WTC11 (cell line): ENCODE measurements around the gene ELMO3. TPM values are rescaled to one million over a fixed set of nuclear protein-coding genes. Genes with fewer than 3 reads are reported as not detected.
A peak's percentile ranks its signal among the peaks of the same experiment; 100 is the strongest.

Experiments
- ATAC-seq: fragments of 200-7000 bp; cut with Tn5 transposase; 2 replicates; pipeline ENCODE4 v1.10.0; 2021; ENCODE audit warnings: mild to moderate bottlenecking, moderate library complexity
- CTCF ChIA-PET: fragments of 300-600 bp; sonication (Branson Sonifier 250); formaldehyde crosslinking; loops from one replicate; lab custom pipeline; 2021; ENCODE audit warnings: antibody characterized with exemption; lab: Charles Lee
- POLR2A ChIA-PET: fragments of 350-600 bp; sonication (Branson Sonifier 250); formaldehyde crosslinking; loops from one replicate; lab custom pipeline; 2021; ENCODE audit warnings: antibody characterized with exemption; lab: Charles Lee
- DNase-seq: peaks from one replicate; pipeline ENCODE4 v3.0.0; 2021; ENCODE audit warnings: low spot score
- H3K27ac Mint-ChIP-seq: 2 replicates; pipeline ENCODE4 v1.8.0; 2021; ENCODE audit warnings: mixed read lengths
- H3K27me3 Mint-ChIP-seq: 2 replicates; pipeline ENCODE4 v1.8.0; 2021; ENCODE audit warnings: low read depth, mild to moderate bottlenecking, moderate library complexity, mixed read lengths
- H3K36me3 Mint-ChIP-seq: 2 replicates; pipeline ENCODE4 v1.8.0; 2021; ENCODE audit warnings: mixed read lengths
- H3K4me1 Mint-ChIP-seq: 2 replicates; pipeline ENCODE4 v1.8.0; 2022; ENCODE audit warnings: mixed read lengths
- H3K4me3 Mint-ChIP-seq: 2 replicates; pipeline ENCODE4 v1.8.0; 2021; ENCODE audit warnings: mild to moderate bottlenecking, moderate library complexity, mixed read lengths
- H3K9me3 Mint-ChIP-seq: 2 replicates; pipeline ENCODE4 v1.8.0; 2021; ENCODE audit warnings: mixed read lengths
- CBFB ChIP-seq: sonication (generic); formaldehyde crosslinking; IDR thresholded peaks from 2 replicates; pipeline ENCODE4 v1.8.1; 2022; ENCODE audit warnings: mild to moderate bottlenecking, low read depth, missing genetic modification reagents
- CREM ChIP-seq: sonication (generic); formaldehyde crosslinking; IDR thresholded peaks from 2 replicates; pipeline ENCODE4 v1.8.1; 2022; ENCODE audit warnings: mild to moderate bottlenecking, missing genetic modification reagents, moderate library complexity
- EMX1 ChIP-seq: fragments of 250-450 bp; sonication (Bioruptor Pico); IDR thresholded peaks from 2 replicates; pipeline ENCODE4 v1.8.0; 2021; ENCODE audit warnings: mild to moderate bottlenecking
- ESRRA ChIP-seq: sonication (generic); formaldehyde crosslinking; IDR thresholded peaks from 2 replicates; pipeline ENCODE4 v1.8.1; 2022; ENCODE audit warnings: mild to moderate bottlenecking, missing genetic modification reagents, borderline replicate concordance
- FOXP1 ChIP-seq: sonication (generic); formaldehyde crosslinking; IDR thresholded peaks from 2 replicates; pipeline ENCODE4 v1.8.0; 2022; ENCODE audit warnings: missing genetic modification reagents, mild to moderate bottlenecking, moderate library complexity, borderline replicate concordance
- FOXP4 ChIP-seq: sonication (generic); formaldehyde crosslinking; IDR thresholded peaks from 2 replicates; pipeline ENCODE4 v1.8.0; 2022; ENCODE audit warnings: mild to moderate bottlenecking, missing genetic modification reagents
- GRHL2 ChIP-seq: fragments of 250-450 bp; sonication (Bioruptor Pico); IDR thresholded peaks from 2 replicates; pipeline ENCODE4 v1.8.0; 2022; ENCODE audit warnings: mild to moderate bottlenecking, moderate library complexity; ENCODE audit not compliant: insufficient replicate concordance, severe bottlenecking
- OVOL2 ChIP-seq: fragments of 250-450 bp; sonication (Bioruptor Pico); IDR thresholded peaks from 2 replicates; pipeline ENCODE4 v1.9.0; 2021; ENCODE audit warnings: mild to moderate bottlenecking, borderline replicate concordance
- SMAD3 ChIP-seq: sonication (generic); formaldehyde crosslinking; IDR thresholded peaks from 2 replicates; pipeline ENCODE4 v1.8.0; 2022; ENCODE audit warnings: missing genetic modification reagents, mild to moderate bottlenecking, borderline replicate concordance
- SP1 ChIP-seq: sonication (generic); formaldehyde crosslinking; conservative IDR thresholded peaks from 2 replicates; pipeline ENCODE4 v1.8.1; 2022; ENCODE audit warnings: missing genetic modification reagents
- TCF7 ChIP-seq: sonication (generic); formaldehyde crosslinking; IDR thresholded peaks from 2 replicates; pipeline ENCODE4 v1.8.0; 2022; ENCODE audit warnings: mild to moderate bottlenecking, low read depth, missing genetic modification reagents, moderate library complexity
- ZNF138 ChIP-seq: sonication (generic); formaldehyde crosslinking; conservative IDR thresholded peaks from 2 replicates; pipeline ENCODE4 v1.8.1; 2022; ENCODE audit warnings: mild to moderate bottlenecking, moderate library complexity, missing genetic modification reagents
- ZNF219 ChIP-seq: sonication (generic); formaldehyde crosslinking; IDR thresholded peaks from 2 replicates; pipeline ENCODE4 v1.8.0; 2023; ENCODE audit warnings: missing genetic modification reagents, mild to moderate bottlenecking, borderline replicate concordance
- ZNF671 ChIP-seq: fragments of 250-450 bp; sonication (Bioruptor Pico); IDR thresholded peaks from 2 replicates; pipeline ENCODE4 v1.8.0; 2021; ENCODE audit warnings: mild to moderate bottlenecking
- total RNA-seq: library from RNA; stranded (reverse); gene quantifications from 3 replicates; pipeline ENCODE4 v1.2.3, GENCODE V29; 2021
- TF ChIP-seq, protein P1 (sequence below): sonication (generic); formaldehyde crosslinking; IDR thresholded peaks from 2 replicates; pipeline ENCODE4 v1.8.0; 2023; ENCODE audit warnings: missing genetic modification reagents, mild to moderate bottlenecking, borderline replicate concordance
- TF ChIP-seq, protein P2 (sequence below): sonication (generic); formaldehyde crosslinking; IDR thresholded peaks from 2 replicates; pipeline ENCODE4 v1.8.0; 2022; ENCODE audit warnings: missing genetic modification reagents
- TF ChIP-seq, protein P3 (sequence below): sonication (generic); formaldehyde crosslinking; IDR thresholded peaks from 2 replicates; pipeline ENCODE4 v1.8.1; 2022; ENCODE audit warnings: low read depth, mild to moderate bottlenecking, moderate library complexity, missing genetic modification reagents, borderline replicate concordance
- TF ChIP-seq, protein P4 (sequence below): sonication (generic); formaldehyde crosslinking; IDR thresholded peaks from 2 replicates; pipeline ENCODE4 v1.8.1; 2023; ENCODE audit warnings: mild to moderate bottlenecking, missing genetic modification reagents, moderate library complexity
- TF ChIP-seq, protein P5 (sequence below): sonication (generic); formaldehyde crosslinking; conservative IDR thresholded peaks from 2 replicates; pipeline ENCODE4 v1.8.1; 2022; ENCODE audit warnings: mild to moderate bottlenecking, missing genetic modification reagents

ELMO3 gene
- total RNA-seq, 1 experiment from 2014 or later: 13.6 TPM

- CTCF ChIA-PET: interaction anchor here (1.1 to 15.6 kb wide), 10 partner anchors 6 to 209 kb away, joined by 3 to 386 read pairs (median 11); partner anchors contain the start of genes B3GNT9, CES3, ELMO3 and FBXL8
- ATAC-seq: no peak
- Mint-ChIP-seq H3K4me3 (peak overlapping the region; percentile 58), H3K27me3 (peaks cover 99% of the 10 kb centered on the region), H3K4me1 (peaks cover 40% of the 10 kb centered on the region), H3K27ac (no peak overlapping the region)
- POLR2A ChIA-PET: interaction anchor here (0.8 kb wide), 1 partner anchor 11 kb away, joined by 3 read pairs; no protein-coding TSS in a partner anchor
- TF ChIP-seq TCF7 (CRISPR knock-in tag) (no peak), SP1 (no peak), ZNF671 (no peak), ESRRA (CRISPR knock-in tag) (0 out of 2 replicates have a peak, but pooled peaks have one; percentile 3), ZNF219 (CRISPR knock-in tag) (no peak), FOXP1 (CRISPR knock-in tag) (no peak), EMX1 (no peak), CBFB (CRISPR knock-in tag) (no peak), OVOL2 (no peak)
- TF ChIP-seq, protein P1, sequence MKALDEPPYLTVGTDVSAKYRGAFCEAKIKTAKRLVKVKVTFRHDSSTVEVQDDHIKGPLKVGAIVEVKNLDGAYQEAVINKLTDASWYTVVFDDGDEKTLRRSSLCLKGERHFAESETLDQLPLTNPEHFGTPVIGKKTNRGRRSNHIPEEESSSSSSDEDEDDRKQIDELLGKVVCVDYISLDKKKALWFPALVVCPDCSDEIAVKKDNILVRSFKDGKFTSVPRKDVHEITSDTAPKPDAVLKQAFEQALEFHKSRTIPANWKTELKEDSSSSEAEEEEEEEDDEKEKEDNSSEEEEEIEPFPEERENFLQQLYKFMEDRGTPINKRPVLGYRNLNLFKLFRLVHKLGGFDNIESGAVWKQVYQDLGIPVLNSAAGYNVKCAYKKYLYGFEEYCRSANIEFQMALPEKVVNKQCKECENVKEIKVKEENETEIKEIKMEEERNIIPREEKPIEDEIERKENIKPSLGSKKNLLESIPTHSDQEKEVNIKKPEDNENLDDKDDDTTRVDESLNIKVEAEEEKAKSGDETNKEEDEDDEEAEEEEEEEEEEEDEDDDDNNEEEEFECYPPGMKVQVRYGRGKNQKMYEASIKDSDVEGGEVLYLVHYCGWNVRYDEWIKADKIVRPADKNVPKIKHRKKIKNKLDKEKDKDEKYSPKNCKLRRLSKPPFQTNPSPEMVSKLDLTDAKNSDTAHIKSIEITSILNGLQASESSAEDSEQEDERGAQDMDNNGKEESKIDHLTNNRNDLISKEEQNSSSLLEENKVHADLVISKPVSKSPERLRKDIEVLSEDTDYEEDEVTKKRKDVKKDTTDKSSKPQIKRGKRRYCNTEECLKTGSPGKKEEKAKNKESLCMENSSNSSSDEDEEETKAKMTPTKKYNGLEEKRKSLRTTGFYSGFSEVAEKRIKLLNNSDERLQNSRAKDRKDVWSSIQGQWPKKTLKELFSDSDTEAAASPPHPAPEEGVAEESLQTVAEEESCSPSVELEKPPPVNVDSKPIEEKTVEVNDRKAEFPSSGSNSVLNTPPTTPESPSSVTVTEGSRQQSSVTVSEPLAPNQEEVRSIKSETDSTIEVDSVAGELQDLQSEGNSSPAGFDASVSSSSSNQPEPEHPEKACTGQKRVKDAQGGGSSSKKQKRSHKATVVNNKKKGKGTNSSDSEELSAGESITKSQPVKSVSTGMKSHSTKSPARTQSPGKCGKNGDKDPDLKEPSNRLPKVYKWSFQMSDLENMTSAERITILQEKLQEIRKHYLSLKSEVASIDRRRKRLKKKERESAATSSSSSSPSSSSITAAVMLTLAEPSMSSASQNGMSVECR: peak; percentile 62; the same call in 1 of the 2 replicates
- TF ChIP-seq, protein P2, sequence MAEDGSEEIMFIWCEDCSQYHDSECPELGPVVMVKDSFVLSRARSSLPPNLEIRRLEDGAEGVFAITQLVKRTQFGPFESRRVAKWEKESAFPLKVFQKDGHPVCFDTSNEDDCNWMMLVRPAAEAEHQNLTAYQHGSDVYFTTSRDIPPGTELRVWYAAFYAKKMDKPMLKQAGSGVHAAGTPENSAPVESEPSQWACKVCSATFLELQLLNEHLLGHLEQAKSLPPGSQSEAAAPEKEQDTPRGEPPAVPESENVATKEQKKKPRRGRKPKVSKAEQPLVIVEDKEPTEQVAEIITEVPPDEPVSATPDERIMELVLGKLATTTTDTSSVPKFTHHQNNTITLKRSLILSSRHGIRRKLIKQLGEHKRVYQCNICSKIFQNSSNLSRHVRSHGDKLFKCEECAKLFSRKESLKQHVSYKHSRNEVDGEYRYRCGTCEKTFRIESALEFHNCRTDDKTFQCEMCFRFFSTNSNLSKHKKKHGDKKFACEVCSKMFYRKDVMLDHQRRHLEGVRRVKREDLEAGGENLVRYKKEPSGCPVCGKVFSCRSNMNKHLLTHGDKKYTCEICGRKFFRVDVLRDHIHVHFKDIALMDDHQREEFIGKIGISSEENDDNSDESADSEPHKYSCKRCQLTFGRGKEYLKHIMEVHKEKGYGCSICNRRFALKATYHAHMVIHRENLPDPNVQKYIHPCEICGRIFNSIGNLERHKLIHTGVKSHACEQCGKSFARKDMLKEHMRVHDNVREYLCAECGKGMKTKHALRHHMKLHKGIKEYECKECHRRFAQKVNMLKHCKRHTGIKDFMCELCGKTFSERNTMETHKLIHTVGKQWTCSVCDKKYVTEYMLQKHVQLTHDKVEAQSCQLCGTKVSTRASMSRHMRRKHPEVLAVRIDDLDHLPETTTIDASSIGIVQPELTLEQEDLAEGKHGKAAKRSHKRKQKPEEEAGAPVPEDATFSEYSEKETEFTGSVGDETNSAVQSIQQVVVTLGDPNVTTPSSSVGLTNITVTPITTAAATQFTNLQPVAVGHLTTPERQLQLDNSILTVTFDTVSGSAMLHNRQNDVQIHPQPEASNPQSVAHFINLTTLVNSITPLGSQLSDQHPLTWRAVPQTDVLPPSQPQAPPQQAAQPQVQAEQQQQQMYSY (CRISPR knock-in tag): peak; percentile 14; the same call in 1 of the 2 replicates
- TF ChIP-seq, protein P3, sequence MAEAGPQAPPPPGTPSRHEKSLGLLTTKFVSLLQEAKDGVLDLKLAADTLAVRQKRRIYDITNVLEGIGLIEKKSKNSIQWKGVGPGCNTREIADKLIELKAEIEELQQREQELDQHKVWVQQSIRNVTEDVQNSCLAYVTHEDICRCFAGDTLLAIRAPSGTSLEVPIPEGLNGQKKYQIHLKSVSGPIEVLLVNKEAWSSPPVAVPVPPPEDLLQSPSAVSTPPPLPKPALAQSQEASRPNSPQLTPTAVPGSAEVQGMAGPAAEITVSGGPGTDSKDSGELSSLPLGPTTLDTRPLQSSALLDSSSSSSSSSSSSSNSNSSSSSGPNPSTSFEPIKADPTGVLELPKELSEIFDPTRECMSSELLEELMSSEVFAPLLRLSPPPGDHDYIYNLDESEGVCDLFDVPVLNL: no peak
- TF ChIP-seq, all 79 proteins: peak for 3
- H3K9me3 Mint-ChIP-seq: no peaks in the 10 kb centered on the region
- no peak for DNase-seq
- peaks cover 2% of the 10 kb centered on the region; the same call in 1 of the 2 replicates for H3K36me3 Mint-ChIP-seq
Measured at GRCh38 chr16:67162506-67163163, 36.3 kb upstream of the ELMO3 start.

GRCh38 chr16:67163164-67163998 lies 35.5 kb upstream of the ELMO3 start:
- ChIA-PET CTCF (interaction anchor here (0.9 to 15.6 kb wide), 10 partner anchors 6 to 202 kb away, joined by 3 to 386 read pairs (median 11); partner anchors contain the start of genes B3GNT9, CES3, ELMO3 and FBXL8), POLR2A (interaction anchor here (0.8 kb wide), 1 partner anchor 11 kb away, joined by 3 read pairs; no protein-coding TSS in a partner anchor)
- Mint-ChIP-seq H3K27me3 (peaks cover 99% of the 10 kb centered on the region), H3K36me3 (peaks cover 2% of the 10 kb centered on the region; the same call in 1 of the 2 replicates), H3K4me3 (peak overlapping the region; percentile 58), H3K4me1 (peaks cover 42% of the 10 kb centered on the region), H3K9me3 (no peaks in the 10 kb centered on the region), H3K27ac (no peak overlapping the region)
- peak; percentile 56 for DNase-seq
- peak; percentile 5 for ATAC-seq
- TF ChIP-seq CREM (CRISPR knock-in tag) (0 out of 2 replicates have a peak, but pooled peaks have one; percentile 48), FOXP4 (CRISPR knock-in tag) (peak; percentile 71), GRHL2 (CRISPR knock-in tag) (no peak), ZNF219 (CRISPR knock-in tag) (no peak), OVOL2 (no peak), ZNF138 (no peak), SMAD3 (CRISPR knock-in tag) (no peak; the same call in 1 of the 2 replicates)
- TF ChIP-seq, protein P4, sequence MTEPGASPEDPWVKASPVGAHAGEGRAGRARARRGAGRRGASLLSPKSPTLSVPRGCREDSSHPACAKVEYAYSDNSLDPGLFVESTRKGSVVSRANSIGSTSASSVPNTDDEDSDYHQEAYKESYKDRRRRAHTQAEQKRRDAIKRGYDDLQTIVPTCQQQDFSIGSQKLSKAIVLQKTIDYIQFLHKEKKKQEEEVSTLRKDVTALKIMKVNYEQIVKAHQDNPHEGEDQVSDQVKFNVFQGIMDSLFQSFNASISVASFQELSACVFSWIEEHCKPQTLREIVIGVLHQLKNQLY (CRISPR knock-in tag): no peak
- TF ChIP-seq, protein P5, sequence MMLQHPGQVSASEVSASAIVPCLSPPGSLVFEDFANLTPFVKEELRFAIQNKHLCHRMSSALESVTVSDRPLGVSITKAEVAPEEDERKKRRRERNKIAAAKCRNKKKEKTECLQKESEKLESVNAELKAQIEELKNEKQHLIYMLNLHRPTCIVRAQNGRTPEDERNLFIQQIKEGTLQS (CRISPR knock-in tag): no peak
